ENCODE results near the gene CHD9. TPM values are rescaled to one million over a fixed set of nuclear protein-coding genes. Genes with fewer than 3 reads are reported as not detected.

Gene CHD9
- polyA plus RNA-seq, 1 donor from 2014 or later = 69.3 TPM

- H3K4me3 ChIP-seq (ENCODE audit: low read length) = no peak overlapping the region
- H3K9me3 ChIP-seq (ENCODE audit: low read length) = no peaks in the 10 kb centered on the region
- H3K27ac ChIP-seq (ENCODE audit: low read length) = no peak overlapping the region
- H3K9ac ChIP-seq (ENCODE audit: low read length) = no peak overlapping the region
- H3K79me2 ChIP-seq (replicated peaks; ENCODE audit: insufficient read depth, low read length) = no peaks in the 10 kb centered on the region
- no peak overlapping the region for H2AFZ ChIP-seq (ENCODE audit: low read depth, low read length)
- H3K36me3 ChIP-seq (ENCODE audit: insufficient read depth, low read length) = peaks cover 14% of the 10 kb centered on the region
- H3K27me3 ChIP-seq (ENCODE audit: insufficient read depth, low read depth, low read length) = no peaks in the 10 kb centered on the region
- TF ChIP-seq EP300 (conservative IDR thresholded peaks at IDR 0.05; ENCODE audit: poor library complexity, severe bottlenecking) (no peak), MXI1 (conservative IDR thresholded peaks at IDR 0.05; ENCODE audit: poor library complexity, severe bottlenecking) (no peak), POLR2AphosphoS5 (IDR thresholded peaks at IDR 0.05) (no peak), TAF1 (IDR thresholded peaks at IDR 0.05; ENCODE audit: low read depth) (no peak), EZH2 (IDR thresholded peaks at IDR 0.05; ENCODE audit: borderline replicate concordance, insufficient read depth, low read length, poor library complexity, severe bottlenecking) (no peak), RAD21 (conservative IDR thresholded peaks at IDR 0.05) (no peak), SMC3 (conservative IDR thresholded peaks at IDR 0.05; ENCODE audit: poor library complexity) (no peak), CTCF (IDR thresholded peaks at IDR 0.05; ENCODE audit: poor library complexity, severe bottlenecking) (no peak), REST (IDR thresholded peaks at IDR 0.05; ENCODE audit: borderline replicate concordance) (no peak)
- H4K20me1 ChIP-seq (ENCODE audit: insufficient read depth) = no peaks in the 10 kb centered on the region
- no peaks in the 10 kb centered on the region for H3F3A ChIP-seq (ENCODE audit: insufficient read depth, low read length, poor library complexity, severe bottlenecking)
- no peak overlapping the region for H3K4me2 ChIP-seq (ENCODE audit: low read length)
- no peaks in the 10 kb centered on the region for H3K9me2 ChIP-seq (ENCODE audit: insufficient read depth, low read length)
Measured at GRCh38 chr16:53235851-53236250, 181.1 kb downstream of the CHD9 start.

GRCh38 chr16:53249331-53249730 lies 194.5 kb downstream of the CHD9 start:
- Histone ChIP-seq H3K4me2 (ENCODE audit: low read length) (no peak overlapping the region), H2AFZ (ENCODE audit: low read depth, low read length) (no peak overlapping the region), H4K20me1 (ENCODE audit: insufficient read depth) (no peaks in the 10 kb centered on the region), H3K79me2 (replicated peaks; ENCODE audit: insufficient read depth, low read length) (no peaks in the 10 kb centered on the region), H3K9ac (ENCODE audit: low read length) (no peak overlapping the region), H3K27ac (ENCODE audit: low read length) (no peak overlapping the region), H3K9me3 (ENCODE audit: low read length) (no peaks in the 10 kb centered on the region), H3K27me3 (ENCODE audit: insufficient read depth, low read depth, low read length) (no peaks in the 10 kb centered on the region), H3K4me3 (ENCODE audit: low read length) (no peak overlapping the region), H3K9me2 (ENCODE audit: insufficient read depth, low read length) (no peaks in the 10 kb centered on the region), H3K36me3 (ENCODE audit: insufficient read depth, low read length) (peaks cover 15% of the 10 kb centered on the region), H3F3A (ENCODE audit: insufficient read depth, low read length, poor library complexity, severe bottlenecking) (no peaks in the 10 kb centered on the region)
- no peak for TF ChIP-seq CTCF (IDR thresholded peaks at IDR 0.05; ENCODE audit: poor library complexity, severe bottlenecking)
- TF ChIP-seq REST (IDR thresholded peaks at IDR 0.05; ENCODE audit: borderline replicate concordance) = no peak
- TF ChIP-seq EZH2 (IDR thresholded peaks at IDR 0.05; ENCODE audit: borderline replicate concordance, insufficient read depth, low read length, poor library complexity, severe bottlenecking) = no peak
- TF ChIP-seq MXI1 (conservative IDR thresholded peaks at IDR 0.05; ENCODE audit: poor library complexity, severe bottlenecking) = no peak

Data from neural cell (in vitro differentiated cells).